Right ventricle myocardium superior (tissue), 1 donor: Measurements from ENCODE around the gene CYP2U1. TPM values are rescaled to one million over a fixed set of nuclear protein-coding genes. Genes with fewer than 3 reads are reported as not detected.
"Not testable (repeated sequence)": the region's sequence is repeated elsewhere in the genome, so short reads cannot be mapped to it uniquely, and the experiment has no call there.

Experiments used
- ATAC-seq: fragments of 200-7000 bp; cut with Tn5 transposase; one replicate; pipeline ENCODE4 v1.9.1; 2020; ENCODE audit warnings: mild to moderate bottlenecking; ENCODE audit not compliant: poor library complexity
- DNase-seq: peaks from one replicate; pipeline ENCODE4 v3.0.0-alpha.2; 2020
- intact Hi-C: fragments of 100-400 bp; cut with DNase I; formaldehyde crosslinking; loops from one replicate; pipeline ENCODE4 v1.11.2; 2022
- total RNA-seq: library from RNA; stranded (reverse); fragmentation: NEBNext Ultra II Directional; extraction: Animal tissue kit (Norgen Biotek cat#: 25700); gene quantifications from one replicate; pipeline ENCODE4 v1.2.1, GENCODE V29; 2021
- donor health status: DM: no; HTN: yes; CAD: no; lungs with severe emphysema.

Gene CYP2U1
- total RNA-seq, 1 donor from 2014 or later: 6.5 TPM

- DNase-seq (no peak), ATAC-seq (peak; percentile 91)
- intact Hi-C loops: loop anchor here (5.0 kb wide), 1 partner anchor 91 kb away; the partner anchor contains the start of gene SGMS2
Measured at GRCh38 chr4:107913283-107913899, 18.0 kb upstream of the CYP2U1 start.

GRCh38 chr4:107915220-107915619, 16.1 kb upstream of the CYP2U1 start:
- intact Hi-C loops: loop anchor here (2.0 kb wide), 1 partner anchor 160 kb away; no protein-coding TSS in a partner anchor
- no peak for DNase-seq

GRCh38 chr4:107916623-107917022, 14.7 kb upstream of the CYP2U1 start:
- DNase-seq: no peak
- no peak for ATAC-seq
- intact Hi-C loops: no loop called here

More at GRCh38 chr4:107915220-107915619, 16.1 kb upstream of the CYP2U1 start:
- no peak for ATAC-seq

- no peak for ATAC-seq
- intact Hi-C loops: no loop called here
- no peak for DNase-seq
Measured at GRCh38 chr4:107917500-107917899, 13.8 kb upstream of the CYP2U1 start.

GRCh38 chr4:107922486-107923473, 8.6 kb upstream of the CYP2U1 start:
- intact Hi-C loops: no loop called here
- DNase-seq (no peak), ATAC-seq (no peak)

GRCh38 chr4:107925713-107926112, 5.6 kb upstream of the CYP2U1 start:
- intact Hi-C loops, ATAC-seq: not testable (repeated sequence)

GRCh38 chr4:107926875-107927274, 4.5 kb upstream of the CYP2U1 start:
- not testable (repeated sequence) for ATAC-seq

More at GRCh38 chr4:107925713-107926112, 5.6 kb upstream of the CYP2U1 start:
- DNase-seq: not testable (repeated sequence)

GRCh38 chr4:107931775-107932321, 499 bp downstream of the CYP2U1 start:
- DNase-seq (no peak), ATAC-seq (no peak)
- intact Hi-C loops: loop anchor here (10.0 kb wide), 1 partner anchor 63 kb away; no protein-coding TSS in a partner anchor

More at GRCh38 chr4:107926875-107927274, 4.5 kb upstream of the CYP2U1 start:
- DNase-seq, intact Hi-C loops: not testable (repeated sequence)

GRCh38 chr4:107935246-107935645, 3.9 kb downstream of the CYP2U1 start:
- ATAC-seq (no peak), DNase-seq (no peak)
- intact Hi-C loops: loop anchor here (10.0 kb wide), 1 partner anchor 60 kb away; no protein-coding TSS in a partner anchor

GRCh38 chr4:107937040-107937439, 5.7 kb downstream of the CYP2U1 start:
- intact Hi-C loops: loop anchor here (10.0 kb wide), 1 partner anchor 58 kb away; no protein-coding TSS in a partner anchor
- DNase-seq: no peak
- ATAC-seq: no peak

- no peak for DNase-seq
- intact Hi-C loops: loop anchor here (10.0 kb wide), 1 partner anchor 55 kb away; no protein-coding TSS in a partner anchor
Measured at GRCh38 chr4:107939307-107939706, 8.0 kb downstream of the CYP2U1 start.

GRCh38 chr4:107945809-107946208, 14.5 kb downstream of the CYP2U1 start:
- intact Hi-C loops: no loop called here
- no peak for DNase-seq
- ATAC-seq: no peak

More at GRCh38 chr4:107939307-107939706, 8.0 kb downstream of the CYP2U1 start:
- no peak for ATAC-seq

GRCh38 chr4:107950746-107951540, 19.6 kb downstream of the CYP2U1 start:
- intact Hi-C loops: no loop called here
- no peak for ATAC-seq
- no peak for DNase-seq

GRCh38 chr4:107951551-107951950, 20.2 kb downstream of the CYP2U1 start:
- intact Hi-C loops: no loop called here
- no peak for DNase-seq
- ATAC-seq: no peak

- intact Hi-C loops: no loop called here
- no peak for DNase-seq
- no peak for ATAC-seq
Measured at GRCh38 chr4:107956011-107956410, 24.7 kb downstream of the CYP2U1 start.

GRCh38 chr4:107966903-107967302, 35.6 kb downstream of the CYP2U1 start:
- no peak for DNase-seq
- intact Hi-C loops: no loop called here
- no peak for ATAC-seq

GRCh38 chr4:107967519-107967918, 36.2 kb downstream of the CYP2U1 start:
- ATAC-seq, intact Hi-C loops, DNase-seq: not testable (repeated sequence)

- DNase-seq, ATAC-seq, intact Hi-C loops: not testable (repeated sequence)
Measured at GRCh38 chr4:107967921-107968320, 36.6 kb downstream of the CYP2U1 start.
